Measurements from ENCODE around the gene APMAP. TPM values are rescaled to one million over a fixed set of nuclear protein-coding genes. Genes with fewer than 3 reads are reported as not detected.

APMAP gene
- total RNA-seq, 2 donors from 2014 or later: 38.4 to 44.0 TPM

GRCh38 chr20:24917056-24917455 lies 75.5 kb downstream of the APMAP start:
- Histone ChIP-seq H3K4me3 (no peak overlapping the region), H3K27me3 (replicated peaks; ENCODE audit: insufficient read depth) (no peaks in the 10 kb centered on the region), H3K27ac (no peak overlapping the region), H3K9me3 (no peaks in the 10 kb centered on the region), H3K4me1 (ENCODE audit: control insufficient read depth in 1 of 2, low read depth in 2 of 2) (peaks cover 0 to 10% of the 10 kb centered on the region in 2 donors), H3K36me3 (no peaks in the 10 kb centered on the region)
- TF ChIP-seq CTCF (IDR thresholded peaks at IDR 0.05): no peak
- ATAC-seq (ENCODE audit: insufficient number of reproducible peaks, low FRiP score, low read depth) (no peak), DNase-seq (ENCODE audit: low spot score) (no peak)

GRCh38 chr20:24916412-24916811 lies 76.1 kb downstream of the APMAP start:
- TF ChIP-seq CTCF (IDR thresholded peaks at IDR 0.05): no peak
- Histone ChIP-seq H3K4me3 (no peak overlapping the region), H3K27ac (no peak overlapping the region), H3K9me3 (no peaks in the 10 kb centered on the region), H3K27me3 (replicated peaks; ENCODE audit: insufficient read depth) (no peaks in the 10 kb centered on the region), H3K36me3 (no peaks in the 10 kb centered on the region), H3K4me1 (ENCODE audit: control insufficient read depth in 1 of 2, low read depth in 2 of 2) (peaks cover 0 to 10% of the 10 kb centered on the region in 2 donors)
- DNase-seq (ENCODE audit: low spot score) (no peak), ATAC-seq (ENCODE audit: insufficient number of reproducible peaks, low FRiP score, low read depth) (no peak)

- TF ChIP-seq CTCF (IDR thresholded peaks at IDR 0.05): no peak
These were observed 76.7 kb downstream of the APMAP start for GRCh38 chr20:24915892-24916291.

GRCh38 chr20:24915440-24915839 lies 77.1 kb downstream of the APMAP start:
- ATAC-seq (ENCODE audit: insufficient number of reproducible peaks, low FRiP score, low read depth): no peak

More at GRCh38 chr20:24915892-24916291, 76.7 kb downstream of the APMAP start:
- ATAC-seq (ENCODE audit: insufficient number of reproducible peaks, low FRiP score, low read depth): no peak
- no peak overlapping the region for H3K4me3 ChIP-seq
- no peaks in the 10 kb centered on the region for H3K27me3 ChIP-seq (replicated peaks; ENCODE audit: insufficient read depth)
- no peak overlapping the region for H3K27ac ChIP-seq
- H3K9me3 ChIP-seq: no peaks in the 10 kb centered on the region
- H3K36me3 ChIP-seq: no peaks in the 10 kb centered on the region
- no peak for DNase-seq (ENCODE audit: low spot score)
- H3K4me1 ChIP-seq (ENCODE audit: control insufficient read depth in 1 of 2, low read depth in 2 of 2): peaks cover 0 to 10% of the 10 kb centered on the region in 2 donors

More at GRCh38 chr20:24915440-24915839, 77.1 kb downstream of the APMAP start:
- H3K27ac ChIP-seq: no peak overlapping the region
- H3K4me3 ChIP-seq: no peak overlapping the region
- no peaks in the 10 kb centered on the region for H3K36me3 ChIP-seq
- no peak for TF ChIP-seq CTCF (IDR thresholded peaks at IDR 0.05)
- H3K27me3 ChIP-seq (replicated peaks; ENCODE audit: insufficient read depth): no peaks in the 10 kb centered on the region
- peaks cover 0 to 10% of the 10 kb centered on the region in 2 donors for H3K4me1 ChIP-seq (ENCODE audit: control insufficient read depth in 1 of 2, low read depth in 2 of 2)
- DNase-seq (ENCODE audit: low spot score): no peak
- no peaks in the 10 kb centered on the region for H3K9me3 ChIP-seq
